Panc1 (cell line): ENCODE measurements around the gene MEGF8. TPM values are rescaled to one million over a fixed set of nuclear protein-coding genes. Genes with fewer than 3 reads are reported as not detected.

Experiments
- ATAC-seq: fragments of 200-7000 bp; cut with Tn5 transposase; 2 replicates; pipeline ENCODE4 v1.9.1; 2020; ENCODE audit warnings: mild to moderate bottlenecking, moderate library complexity
- BruUV-seq: library from RNA; stranded (reverse); fragments of 400-500 nt; replicated peaks from 2 replicates; lab custom pipeline; 2021; lab: Mats Ljungman, UMichigan
- CTCF ChIA-PET: fragments of 300-600 bp; sonication (Branson Sonifier 250); formaldehyde crosslinking; loops from one replicate; lab custom pipeline; 2022; ENCODE audit warnings: antibody characterized with exemption; lab: Charles Lee
- POLR2A ChIA-PET: fragments of 300-600 bp; sonication (Branson Sonifier 250); formaldehyde crosslinking; loops from one replicate; lab custom pipeline; 2022; ENCODE audit warnings: antibody characterized with exemption; lab: Charles Lee
- DNase-seq: peaks from one replicate; pipeline ENCODE4 v3.0.0-alpha.2; 2010; ENCODE audit warnings: low read depth, low spot score
- H3K27ac ChIP-seq: 2 replicates; pipeline ENCODE4 v1.5.1; 2011; ENCODE audit warnings: mild to moderate bottlenecking, low read length, inconsistent platforms
- H3K27me3 ChIP-seq: fragments of 200-500 bp; sonication (Bioruptor generic); 2 replicates; pipeline ENCODE4 v1.6.0; 2014; ENCODE audit warnings: low read length, inconsistent platforms; ENCODE audit not compliant: control insufficient read depth, insufficient read depth
- H3K36me3 ChIP-seq: fragments of 200-500 bp; sonication (Bioruptor generic); 2 replicates; pipeline ENCODE4 v1.5.1; 2014; ENCODE audit warnings: inconsistent platforms, mild to moderate bottlenecking, low read length, moderate library complexity; ENCODE audit not compliant: control insufficient read depth, insufficient read depth
- H3K4me1 ChIP-seq: 2 replicates; pipeline ENCODE4 v1.5.1; 2011; ENCODE audit warnings: inconsistent platforms, mild to moderate bottlenecking, low read length, moderate library complexity; ENCODE audit not compliant: control insufficient read depth, insufficient read depth
- H3K4me3 ChIP-seq, 2 experiments: 2 replicates each; pipeline ENCODE4 v1.5.1; 2011 to 2012; ENCODE audit warnings: low read depth in 2 of 2, low read length in 2 of 2, mild to moderate bottlenecking in 2 of 2, inconsistent platforms in 1 of 2, moderate library complexity in 1 of 2
- H3K9me3 ChIP-seq: fragments of 200-500 bp; sonication (Bioruptor generic); 2 replicates; pipeline ENCODE4 v1.5.1; 2014; ENCODE audit warnings: low read depth, mild to moderate bottlenecking, inconsistent platforms, low read length, moderate library complexity; ENCODE audit not compliant: control insufficient read depth, insufficient read depth
- CTCF ChIP-seq: fragments of 450-650 bp; IDR thresholded peaks from 2 replicates; pipeline ENCODE4 v1.5.1; 2017; ENCODE audit warnings: mild to moderate bottlenecking
- POLR2AphosphoS5 ChIP-seq: IDR thresholded peaks from 2 replicates; pipeline ENCODE4 v1.6.1; 2012; ENCODE audit warnings: mild to moderate bottlenecking, low read depth, low read length, moderate library complexity
- REST ChIP-seq, 2 experiments: IDR thresholded peaks; 2 replicates each; pipeline ENCODE4 v1.6.1; 2011 to 2012; ENCODE audit warnings: low read depth in 2 of 2, control low read depth in 1 of 2, low read length in 1 of 2, mild to moderate bottlenecking in 1 of 2, moderate library complexity in 1 of 2; ENCODE audit not compliant: insufficient read depth in 1 of 2
- SIN3A ChIP-seq: IDR thresholded peaks from 2 replicates; pipeline ENCODE4 v1.6.1; 2012; ENCODE audit warnings: low read depth, mild to moderate bottlenecking, low read length, moderate library complexity, borderline replicate concordance; ENCODE audit not compliant: insufficient read depth
- TCF7L2 ChIP-seq: IDR thresholded peaks from 2 replicates; pipeline ENCODE4 v1.6.1; 2011; ENCODE audit warnings: mild to moderate bottlenecking, low read depth, low read length, inconsistent platforms
- in situ Hi-C: cut with HindIII; loops from 2 replicates; pipeline ENCODE4 v1.10.0; 2016; ENCODE audit warnings: low sequenced_read_pairs, low pct_unique_long_range_greater_than_20kb
- intact Hi-C: fragments of 100-400 bp; cut with micrococcal nuclease; formaldehyde crosslinking; loops from one replicate; pipeline ENCODE4 v1.10.0; 2022; ENCODE audit not compliant: unreplicated experiment
- total RNA-seq: library from RNA; stranded (reverse); gene quantifications from one replicate; pipeline ENCODE4 v1.2.1, GENCODE V29; 2021; ENCODE audit not compliant: unreplicated experiment

The MEGF8 gene
- total RNA-seq, 1 experiment from 2014 or later: 14.2 TPM

GRCh38 chr19:42290136-42290522 lies 35.3 kb upstream of the MEGF8 start:
- TF ChIP-seq CTCF: no peak
- TF ChIP-seq TCF7L2: no peak
- no peak for TF ChIP-seq POLR2AphosphoS5
- no peak for TF ChIP-seq SIN3A
- TF ChIP-seq REST (IDR thresholded peaks at IDR 0.05; ENCODE audit: insufficient read depth in 1 of 2, low read depth in 2 of 2, low read length in 1 of 2): no peak
- no peak for DNase-seq
- Histone ChIP-seq H3K4me1 (peaks cover 12% of the 10 kb centered on the region), H3K27ac (no peak overlapping the region), H3K36me3 (no peaks in the 10 kb centered on the region; the same call in 1 of the 2 replicates), H3K9me3 (no peaks in the 10 kb centered on the region), H3K27me3 (no peaks in the 10 kb centered on the region), H3K4me3 (no peak overlapping the region)
- CTCF ChIA-PET: no interaction called here
- POLR2A ChIA-PET: no interaction called here
- intact Hi-C loops (no loop called here), in situ Hi-C loops (no loop called here)
- BruUV-seq: no TSS peak
- ATAC-seq: no peak

GRCh38 chr19:42290523-42291434 lies 34.7 kb upstream of the MEGF8 start:
- Histone ChIP-seq H3K4me1 (peaks cover 6% of the 10 kb centered on the region), H3K4me3 (no peak overlapping the region), H3K36me3 (no peaks in the 10 kb centered on the region; the same call in 1 of the 2 replicates), H3K9me3 (no peaks in the 10 kb centered on the region), H3K27me3 (no peaks in the 10 kb centered on the region), H3K27ac (no peak overlapping the region)
- intact Hi-C loops: no loop called here
- ATAC-seq (peak; percentile 71), DNase-seq (no peak)
- no TSS peak for BruUV-seq
- in situ Hi-C loops: no loop called here
- no peak for TF ChIP-seq POLR2AphosphoS5
- no peak for TF ChIP-seq TCF7L2
- peak; percentile 78 for TF ChIP-seq CTCF
- ChIA-PET CTCF (interaction anchor here (0.6 kb wide), 1 partner anchor 10 kb away, joined by 3 read pairs; no protein-coding TSS in a partner anchor), POLR2A (no interaction called here)
